Tibial nerve (tissue), 4 donors: ENCODE results near the gene KLRC1.
"Not testable (repeated sequence)": the region's sequence is repeated elsewhere in the genome, so short reads cannot be mapped to it uniquely, and the experiment has no call there.

ENCODE experiments used
- CTCF ChIP-seq, 5 experiments: fragments of 200-600 bp in 3 of 5; fragments of 450-650 bp in 2 of 5; sonication (generic) in 3 of 5; IDR thresholded peaks; one replicate each; pipeline ENCODE4 v1.5.1; 2016 to 2019; ENCODE audit warnings: antibody characterized with exemption in 5 of 5, mild to moderate bottlenecking in 3 of 5, moderate library complexity in 2 of 5
- EP300 ChIP-seq, 2 donors: sonication (generic); formaldehyde crosslinking; IDR thresholded peaks; one replicate each; pipeline ENCODE4 v1.6.1; 2017; ENCODE audit warnings: antibody characterized with exemption in 2 of 2, mild to moderate bottlenecking in 1 of 2
- POLR2A ChIP-seq, 2 donors: fragments of 450-650 bp; IDR thresholded peaks; one replicate each; pipeline ENCODE4 v1.6.1; 2017; ENCODE audit warnings: antibody characterized with exemption in 2 of 2, mild to moderate bottlenecking in 2 of 2, moderate library complexity in 2 of 2

GRCh38 chr12:10430623-10431022, 22.6 kb downstream of the KLRC1 start:
- TF ChIP-seq CTCF, POLR2A, EP300 (IDR thresholded peaks at IDR 0.05): not testable (repeated sequence)
